ENCODE data around the gene PCDHB16. TPM values are rescaled to one million over a fixed set of nuclear protein-coding genes. Genes with fewer than 3 reads are reported as not detected.
"Not testable (repeated sequence)": the region's sequence is repeated elsewhere in the genome, so short reads cannot be mapped to it uniquely, and the experiment has no call there.

PCDHB16 gene
- not detected for total RNA-seq

GRCh38 chr5:141182248-141182647, at the start of gene PCDHB16:
TSS of gene PCDHB16 (plus strand) at chr5:141182387. CDS start at chr5:141182560, 173 bp downstream.
- CTCF ChIA-PET: no interaction called here
- POLR2A ChIA-PET: no interaction called here

GRCh38 chr5:141135030-141135717, 47.0 kb upstream of the PCDHB16 start, which contains the start of gene PCDHB5:
TSS of gene PCDHB5 (plus strand) at chr5:141135206. CDS start at chr5:141135435, 229 bp downstream.
- ChIA-PET POLR2A (no interaction called here), CTCF (no interaction called here)

- CTCF ChIA-PET: no interaction called here
Measured at GRCh38 chr5:141135718-141136266, 46.4 kb upstream of the PCDHB16 start.

GRCh38 chr5:141137346-141137745, 44.8 kb upstream of the PCDHB16 start:
- CTCF ChIA-PET, POLR2A ChIA-PET: not testable (repeated sequence)

More at GRCh38 chr5:141135718-141136266, 46.4 kb upstream of the PCDHB16 start:
- POLR2A ChIA-PET: no interaction called here

- POLR2A ChIA-PET: no interaction called here
- CTCF ChIA-PET: no interaction called here
Measured at GRCh38 chr5:141149812-141150211, 32.4 kb upstream of the PCDHB16 start, which contains the start of gene PCDHB6. TSS of gene PCDHB6 (plus strand) at chr5:141150057. CDS start at chr5:141150258, 201 bp downstream.

GRCh38 chr5:141150224-141150992, 31.8 kb upstream of the PCDHB16 start:
- ChIA-PET CTCF (no interaction called here), POLR2A (no interaction called here)

- ChIA-PET CTCF (no interaction called here), POLR2A (no interaction called here)
Measured at GRCh38 chr5:141150993-141151325, 31.2 kb upstream of the PCDHB16 start.

GRCh38 chr5:141151632-141152031, 30.6 kb upstream of the PCDHB16 start:
- CTCF ChIA-PET, POLR2A ChIA-PET: not testable (repeated sequence)

GRCh38 chr5:141152096-141152495, 30.1 kb upstream of the PCDHB16 start:
- POLR2A ChIA-PET: not testable (repeated sequence)

GRCh38 chr5:141155540-141156374, 26.4 kb upstream of the PCDHB16 start:
- ChIA-PET POLR2A (no interaction called here), CTCF (no interaction called here)

More at GRCh38 chr5:141152096-141152495, 30.1 kb upstream of the PCDHB16 start:
- CTCF ChIA-PET: not testable (repeated sequence)

GRCh38 chr5:141157356-141157755, 24.8 kb upstream of the PCDHB16 start:
- POLR2A ChIA-PET, CTCF ChIA-PET: not testable (repeated sequence)

- POLR2A ChIA-PET, CTCF ChIA-PET: not testable (repeated sequence)
Measured at GRCh38 chr5:141157901-141158300, 24.3 kb upstream of the PCDHB16 start.

- CTCF ChIA-PET: no interaction called here
- POLR2A ChIA-PET: no interaction called here
Measured at GRCh38 chr5:141172381-141173204, 9.6 kb upstream of the PCDHB16 start, which contains the start of gene PCDHB7. TSS of gene PCDHB7 (plus strand) at chr5:141172644. CDS start at chr5:141172836, 192 bp downstream.

GRCh38 chr5:141174291-141175104, 7.7 kb upstream of the PCDHB16 start:
- CTCF ChIA-PET, POLR2A ChIA-PET: not testable (repeated sequence)

GRCh38 chr5:141175933-141176332, 6.3 kb upstream of the PCDHB16 start:
- POLR2A ChIA-PET: no interaction called here

GRCh38 chr5:141177577-141178191, 4.5 kb upstream of the PCDHB16 start, which contains the start of gene PCDHB8:
TSS of gene PCDHB8 (plus strand) at chr5:141177790. CDS start at chr5:141178035, 245 bp downstream.
- POLR2A ChIA-PET, CTCF ChIA-PET: not testable (repeated sequence)

More at GRCh38 chr5:141175933-141176332, 6.3 kb upstream of the PCDHB16 start:
- CTCF ChIA-PET: no interaction called here

GRCh38 chr5:141179371-141179770, 2.8 kb upstream of the PCDHB16 start:
- CTCF ChIA-PET, POLR2A ChIA-PET: not testable (repeated sequence)

GRCh38 chr5:141179876-141180275, 2.3 kb upstream of the PCDHB16 start:
- CTCF ChIA-PET, POLR2A ChIA-PET: not testable (repeated sequence)

All from activated CD8-positive, alpha-beta memory T cell treated with anti-CD3 and anti-CD28 coated beads for 36 hours (primary cell).